Measurements from ENCODE around the gene KIF4B. TPM values are rescaled to one million over a fixed set of nuclear protein-coding genes. Genes with fewer than 3 reads are reported as not detected.
"Not testable (repeated sequence)": the region's sequence is repeated elsewhere in the genome, so short reads cannot be mapped to it uniquely, and the experiment has no call there.

Gene KIF4B
- total RNA-seq, 4 donors from 2014 or later: under 0.01 to 0.08 (median 0.05) TPM; not detected in 1

DNA sequence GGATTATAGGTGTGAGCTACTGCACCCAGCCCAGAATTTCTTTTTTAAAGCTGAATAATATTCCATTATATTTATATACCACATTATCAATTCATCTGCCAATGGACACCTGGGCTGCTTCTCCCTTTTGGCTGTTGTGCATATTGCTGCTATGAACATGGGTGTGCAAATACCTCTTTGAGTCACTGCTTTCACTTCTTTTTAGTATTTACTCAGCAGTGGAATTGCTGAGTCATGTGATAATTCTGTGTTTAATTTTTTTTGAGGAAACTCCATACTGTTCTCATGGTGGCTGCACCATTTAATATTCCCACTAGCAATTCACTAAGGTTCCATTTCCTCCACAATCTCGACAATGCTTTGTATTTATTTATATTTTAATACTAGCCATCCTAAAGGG is 36.1 kb upstream of the KIF4B start:
- TF ChIP-seq POLR2AphosphoS5 (IDR thresholded peaks at IDR 0.05) (no peak), EP300 (IDR thresholded peaks at IDR 0.05) (no peak), POLR2A (IDR thresholded peaks at IDR 0.05) (no peak)
- TF ChIP-seq, protein P1, sequence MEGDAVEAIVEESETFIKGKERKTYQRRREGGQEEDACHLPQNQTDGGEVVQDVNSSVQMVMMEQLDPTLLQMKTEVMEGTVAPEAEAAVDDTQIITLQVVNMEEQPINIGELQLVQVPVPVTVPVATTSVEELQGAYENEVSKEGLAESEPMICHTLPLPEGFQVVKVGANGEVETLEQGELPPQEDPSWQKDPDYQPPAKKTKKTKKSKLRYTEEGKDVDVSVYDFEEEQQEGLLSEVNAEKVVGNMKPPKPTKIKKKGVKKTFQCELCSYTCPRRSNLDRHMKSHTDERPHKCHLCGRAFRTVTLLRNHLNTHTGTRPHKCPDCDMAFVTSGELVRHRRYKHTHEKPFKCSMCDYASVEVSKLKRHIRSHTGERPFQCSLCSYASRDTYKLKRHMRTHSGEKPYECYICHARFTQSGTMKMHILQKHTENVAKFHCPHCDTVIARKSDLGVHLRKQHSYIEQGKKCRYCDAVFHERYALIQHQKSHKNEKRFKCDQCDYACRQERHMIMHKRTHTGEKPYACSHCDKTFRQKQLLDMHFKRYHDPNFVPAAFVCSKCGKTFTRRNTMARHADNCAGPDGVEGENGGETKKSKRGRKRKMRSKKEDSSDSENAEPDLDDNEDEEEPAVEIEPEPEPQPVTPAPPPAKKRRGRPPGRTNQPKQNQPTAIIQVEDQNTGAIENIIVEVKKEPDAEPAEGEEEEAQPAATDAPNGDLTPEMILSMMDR (IDR thresholded peaks at IDR 0.05): no peak

DNA sequence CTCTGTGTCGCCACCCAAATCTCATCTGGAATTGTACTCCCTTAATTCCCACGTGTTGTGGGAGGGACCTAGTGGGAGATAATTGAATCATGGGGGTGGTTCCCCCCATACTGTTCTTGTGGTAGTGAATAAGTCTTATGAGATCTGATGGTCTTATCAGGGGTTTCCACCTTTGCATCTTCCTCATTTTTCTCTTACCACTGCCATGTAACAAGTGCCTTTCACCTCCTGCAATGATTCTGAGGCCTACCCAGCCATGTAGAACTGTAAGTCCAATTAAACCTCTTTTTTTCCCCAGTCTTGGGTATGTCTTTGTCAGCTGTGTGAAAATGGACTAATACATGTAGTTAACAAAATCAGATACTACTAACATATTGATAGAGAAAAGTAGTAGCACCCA is 35.3 kb upstream of the KIF4B start:
- H3K4me3 ChIP-seq, H3K27me3 ChIP-seq, ATAC-seq, H3K9me3 ChIP-seq, H3K27ac ChIP-seq, H3K36me3 ChIP-seq, H3K4me1 ChIP-seq: not testable (repeated sequence)
- 77% methylated on average over 2 of the region's 2 CpGs; no CpG with 5 or more reads in 1 of the 2 donors for WGBS, 2 donors (ENCODE audit: low coverage in 1 of 2)

More for the DNA sequence above, 36.1 kb upstream of the KIF4B start:
- no peak overlapping the region for H3K4me3 ChIP-seq
- 67 to 75% methylated on average over 1 of the region's 1 CpG for WGBS, 2 donors (ENCODE audit: low coverage in 1 of 2)
- peaks cover 0 to 8% of the 10 kb centered on the region in 2 donors for H3K36me3 ChIP-seq
- H3K27ac ChIP-seq: no peak overlapping the region
- H3K9me3 ChIP-seq: no peaks in the 10 kb centered on the region
- ATAC-seq: no peak
- no peaks in the 10 kb centered on the region for H3K27me3 ChIP-seq
- no peaks in the 10 kb centered on the region for H3K4me1 ChIP-seq

DNA sequence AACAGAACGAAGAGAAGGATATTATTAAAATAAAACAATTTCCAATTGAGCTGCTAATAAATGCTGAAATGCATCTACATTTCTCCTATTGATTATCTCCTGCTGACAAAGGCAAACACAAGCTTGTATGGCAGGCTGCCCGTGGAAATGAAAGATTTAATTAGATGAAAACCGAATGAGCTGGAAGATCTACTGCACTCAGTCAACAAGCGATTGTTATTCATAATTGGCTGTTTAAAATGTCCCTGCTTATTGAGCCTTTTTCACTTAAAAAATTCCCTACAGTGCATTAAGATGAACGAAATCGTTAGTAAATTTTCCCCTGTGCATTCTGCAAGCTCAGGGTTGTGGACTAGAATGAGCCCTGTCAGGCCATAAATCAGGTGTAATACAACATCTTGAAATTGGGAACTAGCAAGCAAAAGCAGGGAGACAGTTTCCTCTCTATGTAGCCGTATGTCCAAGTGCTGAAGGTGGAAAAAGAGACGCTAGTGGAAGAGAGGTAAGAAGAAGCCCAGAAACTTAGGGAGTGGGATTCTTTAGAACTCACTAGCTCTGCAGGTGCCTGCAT is 28.5 kb upstream of the KIF4B start:
- H3K27ac ChIP-seq: no peak overlapping the region
- peaks cover 4% of the 10 kb centered on the region for H3K27me3 ChIP-seq
- H3K4me3 ChIP-seq: no peak overlapping the region
- TF ChIP-seq, protein P1 (IDR thresholded peaks at IDR 0.05): no peak
- TF ChIP-seq POLR2A (IDR thresholded peaks at IDR 0.05) (no peak), EP300 (IDR thresholded peaks at IDR 0.05) (no peak), POLR2AphosphoS5 (IDR thresholded peaks at IDR 0.05) (no peak)
- no peaks in the 10 kb centered on the region for H3K36me3 ChIP-seq
- no peaks in the 10 kb centered on the region for H3K9me3 ChIP-seq
- ATAC-seq: no peak
- H3K4me1 ChIP-seq: no peaks in the 10 kb centered on the region
- WGBS, 2 donors (ENCODE audit: low coverage in 1 of 2): 61 to 77% methylated on average over 8 of the region's 8 CpGs

DNA sequence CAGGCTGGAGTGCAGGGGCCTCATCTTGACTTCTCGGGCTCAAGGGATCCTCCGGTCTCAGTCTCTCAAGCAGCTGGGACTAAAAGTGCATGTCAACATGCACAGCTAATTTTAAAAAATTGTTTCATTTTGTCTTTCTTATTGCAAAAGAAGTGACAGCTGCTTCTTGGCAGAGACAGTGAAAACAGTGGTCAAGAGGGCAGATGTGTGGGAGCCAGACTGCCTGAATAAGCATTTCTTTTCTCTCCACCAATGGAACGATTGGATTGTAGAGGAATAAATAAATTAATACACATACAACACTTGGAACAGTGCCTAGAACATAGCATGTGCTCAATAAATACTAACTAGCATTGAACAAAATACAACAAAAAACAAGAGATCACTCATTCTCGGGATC is 27.4 kb upstream of the KIF4B start:
- no peaks in the 10 kb centered on the region for H3K9me3 ChIP-seq
- no peak for ATAC-seq
- TF ChIP-seq, protein P1 (IDR thresholded peaks at IDR 0.05): no peak
- TF ChIP-seq POLR2AphosphoS5 (IDR thresholded peaks at IDR 0.05) (no peak), POLR2A (IDR thresholded peaks at IDR 0.05) (no peak), EP300 (IDR thresholded peaks at IDR 0.05) (no peak)
- H3K27ac ChIP-seq: no peak overlapping the region
- H3K4me1 ChIP-seq: no peaks in the 10 kb centered on the region
- H3K36me3 ChIP-seq: no peaks in the 10 kb centered on the region
- 40 to 83% methylated on average over 2 to 4 of the region's 4 CpGs for WGBS, 2 donors (ENCODE audit: low coverage in 1 of 2)
- peaks cover 4% of the 10 kb centered on the region for H3K27me3 ChIP-seq
- H3K4me3 ChIP-seq: no peak overlapping the region

DNA sequence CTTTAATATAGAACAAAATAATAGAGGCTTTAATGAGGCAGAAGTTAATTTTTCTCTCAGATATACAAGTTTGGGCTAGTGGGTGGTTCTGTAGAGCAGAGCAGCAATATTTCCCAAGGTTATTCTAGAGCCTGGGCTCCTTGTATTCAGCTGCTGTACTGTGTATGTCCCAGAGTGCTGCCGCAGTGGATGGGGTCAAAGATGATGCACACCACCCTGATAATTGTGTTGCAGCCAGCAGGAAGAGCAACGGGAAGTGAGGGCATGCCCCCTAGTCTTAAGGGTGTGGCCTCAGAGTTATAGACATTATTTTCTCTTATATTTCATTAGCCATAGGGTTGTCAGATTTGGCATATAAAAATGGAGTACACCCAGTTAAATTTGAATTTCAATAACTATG is 23.9 kb upstream of the KIF4B start:
- no peak for TF ChIP-seq EP300 (IDR thresholded peaks at IDR 0.05)
- WGBS, 2 donors (ENCODE audit: low coverage in 1 of 2): 22 to 42% methylated on average over 2 of the region's 2 CpGs
- ATAC-seq: no peak

DNA sequence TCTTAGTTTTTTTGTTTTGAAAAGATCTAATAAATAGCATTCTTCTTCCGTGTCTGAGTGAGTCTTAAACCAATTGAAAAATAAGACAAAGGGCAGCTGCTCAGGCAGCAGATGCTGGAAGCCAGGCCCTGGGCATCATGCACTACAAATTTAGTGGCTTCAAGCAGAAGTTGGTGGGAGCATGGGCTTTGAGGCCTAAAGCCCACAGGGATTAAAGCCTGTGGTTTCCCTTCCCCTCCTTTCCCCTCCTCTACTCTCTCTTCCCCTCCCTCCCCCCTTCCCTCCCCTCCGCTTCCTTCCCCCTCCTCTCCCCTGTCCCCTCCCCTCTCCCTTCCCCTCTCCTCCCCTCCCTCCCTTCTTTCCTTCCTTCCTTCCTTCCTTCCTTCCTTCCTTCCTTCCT is 20.1 kb upstream of the KIF4B start:
- no peak overlapping the region for H3K4me3 ChIP-seq
- peaks cover 4% of the 10 kb centered on the region for H3K27me3 ChIP-seq
- 38 to 39% methylated on average over 1 of the region's 2 CpGs for WGBS, 2 donors (ENCODE audit: low coverage in 1 of 2)
- TF ChIP-seq POLR2A (IDR thresholded peaks at IDR 0.05) (no peak), EP300 (IDR thresholded peaks at IDR 0.05) (no peak), POLR2AphosphoS5 (IDR thresholded peaks at IDR 0.05) (no peak)
- TF ChIP-seq, protein P1 (IDR thresholded peaks at IDR 0.05): no peak
- no peak overlapping the region for H3K27ac ChIP-seq
- no peaks in the 10 kb centered on the region for H3K9me3 ChIP-seq
- no peak for ATAC-seq
- no peaks in the 10 kb centered on the region for H3K4me1 ChIP-seq
- H3K36me3 ChIP-seq: no peaks in the 10 kb centered on the region

More for the DNA sequence above, 23.9 kb upstream of the KIF4B start:
- peaks cover 4% of the 10 kb centered on the region for H3K27me3 ChIP-seq
- H3K4me3 ChIP-seq: no peak overlapping the region
- H3K36me3 ChIP-seq: no peaks in the 10 kb centered on the region
- no peak overlapping the region for H3K27ac ChIP-seq
- H3K4me1 ChIP-seq: no peaks in the 10 kb centered on the region
- no peaks in the 10 kb centered on the region for H3K9me3 ChIP-seq

All from gastroesophageal sphincter (tissue), 4 donors.